GM19099 (cell line): ENCODE results near the gene OVCA2.

Experiments
- POLR2A ChIP-seq: IDR thresholded peaks from 3 replicates; pipeline ENCODE4 v1.6.1; 2011; ENCODE audit warnings: low read depth; ENCODE audit not compliant: insufficient read length; ENCODE audit errors: extremely low read depth

The OVCA2 gene

DNA sequence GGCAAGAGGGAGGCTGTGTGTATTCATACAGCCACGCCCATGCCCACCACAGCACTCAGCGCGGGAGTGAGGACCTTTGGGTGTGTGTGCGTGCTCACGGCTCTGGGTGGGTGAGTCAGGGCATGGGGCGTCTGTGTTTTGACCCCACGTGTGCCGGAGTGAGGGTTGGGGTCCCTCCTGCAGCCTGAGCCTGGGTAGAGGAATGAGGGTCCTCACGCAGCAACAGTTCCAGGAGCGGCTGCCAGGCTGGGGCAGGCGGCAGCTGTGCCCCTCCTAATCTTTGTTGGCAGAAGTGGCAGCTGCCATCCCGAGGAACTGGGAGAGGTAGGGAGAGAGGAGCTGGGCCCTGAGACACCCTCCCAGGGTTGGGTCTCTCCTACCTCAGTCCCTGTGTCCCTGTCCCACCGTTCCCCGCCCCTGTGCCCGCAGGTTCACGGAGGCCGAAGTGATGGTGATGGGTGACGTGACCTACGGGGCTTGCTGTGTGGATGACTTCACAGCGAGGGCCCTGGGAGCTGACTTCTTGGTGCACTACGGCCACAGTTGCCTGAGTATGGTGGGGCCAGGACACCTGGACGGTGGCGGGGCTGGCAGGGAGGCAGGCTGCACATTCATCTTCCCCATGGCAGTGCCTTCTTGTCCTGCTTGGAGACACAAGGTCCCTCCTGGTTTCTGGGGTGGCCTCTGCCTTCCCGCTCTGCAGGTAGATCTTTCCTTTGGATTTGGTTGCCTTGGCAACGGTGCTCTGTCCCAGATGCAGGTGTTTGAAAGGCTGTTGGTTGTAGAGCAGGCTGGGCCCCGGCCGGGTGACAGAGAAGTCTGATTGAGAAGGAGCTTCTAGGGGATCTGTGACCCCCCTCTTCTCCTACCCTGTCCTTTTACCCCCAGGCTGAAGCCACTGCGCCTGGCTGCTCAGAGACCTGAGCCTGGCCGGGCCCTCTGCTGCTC, 6.0 kb upstream of the OVCA2 start:
- TF ChIP-seq POLR2A = no peak

DNA sequence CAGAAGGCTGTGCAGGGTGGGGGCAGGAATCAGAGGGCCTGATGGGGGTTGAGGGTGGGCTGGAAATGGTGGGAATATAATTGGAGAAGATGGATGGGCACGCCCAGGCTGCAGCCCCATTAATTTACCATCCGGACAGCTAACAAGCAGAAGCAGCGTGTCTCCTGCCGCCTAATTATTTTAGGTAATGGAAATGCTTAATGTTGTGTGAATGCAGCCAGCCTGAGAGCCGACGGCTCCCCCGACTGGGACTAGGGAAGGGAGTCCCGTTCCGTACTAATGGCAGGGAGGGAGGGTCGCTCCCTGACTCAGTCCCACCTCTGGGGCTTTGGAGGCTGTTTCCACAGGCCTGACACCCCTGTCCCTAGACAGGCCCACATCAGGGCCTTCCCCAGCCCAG, 4.7 kb upstream of the OVCA2 start:
- no peak for TF ChIP-seq POLR2A

GRCh38 chr17:2040219-2040827, 1.5 kb upstream of the OVCA2 start:
- TF ChIP-seq POLR2A = no peak

DNA sequence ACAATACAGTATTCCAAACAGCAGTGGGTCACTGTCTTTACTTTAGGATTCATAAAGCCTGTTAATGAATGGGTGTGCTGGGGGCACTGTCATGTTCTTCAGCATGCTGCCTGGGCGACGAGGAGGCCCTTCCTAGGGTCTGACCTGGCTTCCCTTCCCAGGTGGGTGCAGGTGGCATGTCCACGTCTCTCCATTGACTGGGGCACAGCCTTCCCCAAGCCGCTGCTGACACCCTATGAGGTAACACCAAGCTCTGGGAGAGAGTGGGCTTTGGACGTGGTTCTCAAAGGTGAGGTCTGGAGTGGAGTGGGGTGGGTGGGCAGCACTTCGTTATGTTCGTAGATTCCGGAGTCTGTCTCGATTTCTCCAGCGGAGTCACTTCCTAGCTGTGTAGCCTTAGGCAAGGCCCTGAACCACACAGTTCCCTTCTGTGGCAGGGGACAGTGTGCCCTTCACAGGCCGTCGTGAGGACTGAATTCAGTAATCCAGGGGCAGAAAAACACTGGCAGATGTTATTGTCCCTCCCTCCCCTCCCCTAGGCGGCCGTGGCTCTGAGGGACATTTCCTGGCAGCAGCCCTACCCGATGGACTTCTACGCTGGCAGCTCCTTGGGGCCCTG, 771 bp upstream of the OVCA2 start:
- no peak for TF ChIP-seq POLR2A

- TF ChIP-seq POLR2A = no peak
These were observed 597 bp downstream of the OVCA2 start for GRCh38 chr17:2042390-2042847.

DNA sequence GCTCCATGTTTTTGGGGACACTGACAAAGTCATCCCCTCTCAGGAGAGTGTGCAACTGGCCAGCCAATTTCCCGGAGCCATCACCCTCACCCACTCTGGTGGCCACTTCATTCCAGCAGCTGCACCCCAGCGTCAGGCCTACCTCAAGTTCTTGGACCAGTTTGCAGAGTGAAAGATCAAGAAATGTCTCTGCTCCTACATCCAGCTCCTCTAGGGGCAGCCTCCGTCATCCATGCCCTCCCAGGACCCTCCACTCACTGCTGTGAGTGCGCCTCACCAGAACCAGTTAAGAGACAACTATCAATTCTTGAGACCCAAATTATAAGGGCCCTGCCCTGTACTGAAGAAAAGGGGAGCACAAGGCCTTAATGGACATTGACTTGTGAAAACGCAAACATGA, 1.1 kb downstream of the OVCA2 start:
- TF ChIP-seq POLR2A = no peak

- no peak for TF ChIP-seq POLR2A
These were observed 2.0 kb downstream of the OVCA2 start for GRCh38 chr17:2043785-2044184.

- no peak for TF ChIP-seq POLR2A
These were observed 2.6 kb downstream of the OVCA2 start for GRCh38 chr17:2044263-2044894.

DNA sequence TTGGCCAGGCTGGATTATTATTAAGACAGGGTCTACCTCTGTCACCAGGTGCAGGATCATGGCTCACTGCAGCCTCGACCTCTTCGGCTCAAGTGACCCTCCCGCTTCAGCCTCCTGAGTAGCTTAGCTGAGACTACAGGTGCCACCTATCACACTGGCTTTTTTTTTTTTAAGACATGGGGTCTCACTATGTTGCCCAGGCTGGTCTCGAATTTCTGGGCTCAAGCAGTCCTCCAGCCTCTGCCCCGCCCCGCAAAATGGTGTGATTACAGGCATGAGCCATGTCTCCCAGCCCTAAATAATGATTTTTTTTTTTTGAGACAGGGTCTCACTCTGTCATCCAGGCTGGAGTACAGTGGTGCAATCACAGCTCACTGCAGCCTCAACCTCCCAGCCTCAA, 5.8 kb downstream of the OVCA2 start:
- no peak for TF ChIP-seq POLR2A

DNA sequence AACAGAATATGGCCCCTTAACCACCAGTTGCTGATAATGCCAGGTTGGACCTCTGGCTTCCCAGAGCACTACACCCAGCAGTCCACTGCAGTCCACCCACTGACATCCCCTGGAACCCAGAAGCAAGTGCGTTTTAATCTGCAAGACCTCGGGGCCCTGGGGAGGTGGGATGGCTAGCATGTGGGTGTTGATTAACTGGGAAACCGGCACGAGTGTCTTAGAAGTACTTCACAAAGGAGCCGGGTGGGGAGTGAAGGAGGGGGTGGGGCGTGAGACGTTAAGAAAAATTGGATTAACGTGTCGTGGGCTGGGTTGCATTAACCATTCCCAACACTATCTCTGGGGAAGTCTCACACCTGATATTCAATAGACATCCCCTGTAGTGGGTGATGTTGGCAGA, 7.0 kb downstream of the OVCA2 start:
- no peak for TF ChIP-seq POLR2A

DNA sequence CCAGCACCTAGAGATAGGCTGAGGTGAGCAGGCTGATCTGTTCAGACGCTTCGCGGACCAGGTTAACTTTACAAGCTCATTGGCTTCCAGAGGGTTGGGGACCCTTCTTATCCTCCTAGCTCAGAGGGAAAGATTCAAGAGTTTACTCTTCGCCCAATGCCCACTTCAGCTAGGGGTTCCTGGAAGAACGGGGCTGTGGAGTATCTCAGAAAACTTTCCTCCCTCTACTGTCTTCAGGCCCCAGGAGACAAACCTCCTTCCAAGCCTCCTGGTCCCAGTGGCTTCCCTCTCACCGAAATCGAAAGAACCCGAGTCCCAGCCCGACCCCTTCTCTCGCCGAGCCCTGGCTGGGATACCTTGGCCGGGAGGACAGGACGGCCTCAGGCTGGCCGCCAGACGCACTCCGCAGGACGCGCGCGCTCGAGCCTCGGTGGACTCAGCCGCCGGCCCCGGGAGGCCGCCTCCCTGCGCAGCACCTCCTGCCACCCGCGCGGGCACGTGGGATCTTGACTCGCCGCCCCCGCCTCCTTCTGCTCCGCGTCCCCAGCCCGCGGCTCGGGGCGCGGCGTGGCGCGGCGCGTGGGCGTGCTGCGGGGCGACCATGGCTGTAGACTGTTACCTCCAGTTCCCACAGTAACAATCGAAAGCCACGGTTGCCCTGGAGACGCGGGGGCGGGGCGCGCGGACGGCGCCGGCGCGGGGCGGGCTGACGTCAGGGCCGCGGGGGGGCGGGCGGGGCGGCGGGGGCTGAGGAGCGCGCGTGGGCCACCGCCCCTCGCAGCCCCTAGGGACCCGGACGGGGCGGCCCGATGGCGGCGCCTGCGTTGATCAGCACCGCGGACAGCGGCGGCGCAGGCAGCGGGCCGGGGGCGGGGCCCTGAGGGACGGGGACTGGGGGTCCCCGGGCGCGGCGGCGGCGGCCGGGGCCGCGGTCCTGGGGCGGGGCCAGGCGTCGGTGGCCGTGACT, 7.8 kb downstream of the OVCA2 start:
- no peak for TF ChIP-seq POLR2A

GRCh38 chr17:2050300-2051060, 8.7 kb downstream of the OVCA2 start:
- no peak for TF ChIP-seq POLR2A
